OCI-LY3 (cell line): ENCODE measurements around the gene RPS6KA5.
A peak's percentile ranks its signal among the peaks of the same experiment; 100 is the strongest.
"Not testable (repeated sequence)": the region's sequence is repeated elsewhere in the genome, so short reads cannot be mapped to it uniquely, and the experiment has no call there.

Source experiments
- H2AFZ ChIP-seq: fragments of 200-600, 300-600 bp; shearing (Covaris generic); 2 replicates; pipeline ENCODE4 v1.6.0; 2014; ENCODE audit warnings: antibody characterized with exemption, low read depth, low read length
- H3K27ac ChIP-seq: fragments of 200-600, 300-600 bp; sonication (generic); 2 replicates; pipeline ENCODE4 v1.5.1; 2014; ENCODE audit warnings: mild to moderate bottlenecking, low read length, moderate library complexity, mixed read lengths
- H3K27me3 ChIP-seq: fragments of 200-600, 300-600 bp; sonication (generic); 2 replicates; pipeline ENCODE4 v1.6.1; 2014; ENCODE audit warnings: low read depth, low read length, mixed read lengths
- H3K36me3 ChIP-seq: fragments of 200-600, 300-600 bp; sonication (generic); replicated peaks from 2 replicates; pipeline ENCODE3; 2014; ENCODE audit warnings: low read depth, low read length, mixed read lengths
- H3K4me1 ChIP-seq: fragments of 300-600, 200-600 bp; sonication (generic); 2 replicates; pipeline ENCODE4 v1.6.1; 2014; ENCODE audit warnings: low read length, mixed read lengths
- H3K4me2 ChIP-seq: fragments of 200-600, 300-600 bp; sonication (generic); 2 replicates; pipeline ENCODE4 v1.6.1; 2014; ENCODE audit warnings: low read length, mixed read lengths
- H3K4me3 ChIP-seq: fragments of 300-600, 200-600 bp; sonication (generic); 2 replicates; pipeline ENCODE4 v1.5.1; 2014; ENCODE audit warnings: antibody characterized with exemption, mild to moderate bottlenecking, low read length, moderate library complexity
- H3K79me2 ChIP-seq: fragments of 300-600, 200-600 bp; shearing (Covaris generic); 2 replicates; pipeline ENCODE4 v1.6.1; 2014; ENCODE audit warnings: mild to moderate bottlenecking, low read length, mixed read lengths
- H3K9ac ChIP-seq: fragments of 300-600, 200-600 bp; shearing (Covaris generic); 2 replicates; pipeline ENCODE4 v1.6.0; 2014; ENCODE audit warnings: mild to moderate bottlenecking, low read length, moderate library complexity
- H3K9me3 ChIP-seq: fragments of 200-600, 300-600 bp; shearing (Covaris generic); 2 replicates; pipeline ENCODE4 v1.6.1; 2014; ENCODE audit warnings: low read length, mixed read lengths; ENCODE audit not compliant: insufficient read depth
- H4K20me1 ChIP-seq: fragments of 200-600, 300-600 bp; sonication (generic); 2 replicates; pipeline ENCODE4 v1.6.1; 2016; ENCODE audit warnings: low read length, mixed read lengths; ENCODE audit not compliant: insufficient read depth
- EZH2phosphoT487 ChIP-seq: fragments of 200-600 bp; shearing (Covaris generic); IDR thresholded peaks from 2 replicates; pipeline ENCODE4 v1.6.1; 2018; ENCODE audit warnings: antibody characterized with exemption, mixed run types, low read depth
- TF ChIP-seq, protein P1 (sequence below): fragments of 200-600, 300-600 bp; sonication (generic); IDR thresholded peaks from 2 replicates; pipeline ENCODE4 v1.5.1; 2014; ENCODE audit warnings: antibody characterized with exemption, low read length, low read depth

The RPS6KA5 gene

DNA sequence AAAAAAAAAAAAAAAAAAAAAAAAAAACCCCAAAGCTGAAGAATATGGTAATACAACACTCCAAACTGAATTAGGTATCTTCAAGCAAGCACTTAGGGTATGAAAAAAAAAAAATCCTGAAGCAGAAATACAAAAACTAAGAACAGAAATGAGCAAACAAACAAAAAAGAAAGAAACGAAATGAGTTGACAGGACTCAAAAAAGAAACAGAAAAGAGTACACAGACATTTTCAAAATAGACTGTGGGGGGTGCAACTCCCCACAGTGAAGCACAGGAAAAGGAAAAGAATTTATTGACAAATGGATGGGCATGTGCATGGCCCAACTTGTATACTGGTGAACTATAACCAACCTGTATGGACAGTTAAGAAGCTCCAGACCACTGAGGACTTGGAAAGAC, 24.6 kb downstream of the RPS6KA5 start:
- H3K4me1 ChIP-seq: peaks cover 19% of the 10 kb centered on the region
- H3K4me2 ChIP-seq: peak overlapping the region; percentile 10; the same call in 1 of the 2 replicates
- no peak overlapping the region for H3K4me3 ChIP-seq
- H3K9ac ChIP-seq: no peak overlapping the region
- 0 out of 2 replicates have a peak, but pooled peaks cover 3% of the 10 kb centered on the region for H4K20me1 ChIP-seq
- H2AFZ ChIP-seq: no peak overlapping the region
- no peak for TF ChIP-seq EZH2phosphoT487
- TF ChIP-seq, protein P1, sequence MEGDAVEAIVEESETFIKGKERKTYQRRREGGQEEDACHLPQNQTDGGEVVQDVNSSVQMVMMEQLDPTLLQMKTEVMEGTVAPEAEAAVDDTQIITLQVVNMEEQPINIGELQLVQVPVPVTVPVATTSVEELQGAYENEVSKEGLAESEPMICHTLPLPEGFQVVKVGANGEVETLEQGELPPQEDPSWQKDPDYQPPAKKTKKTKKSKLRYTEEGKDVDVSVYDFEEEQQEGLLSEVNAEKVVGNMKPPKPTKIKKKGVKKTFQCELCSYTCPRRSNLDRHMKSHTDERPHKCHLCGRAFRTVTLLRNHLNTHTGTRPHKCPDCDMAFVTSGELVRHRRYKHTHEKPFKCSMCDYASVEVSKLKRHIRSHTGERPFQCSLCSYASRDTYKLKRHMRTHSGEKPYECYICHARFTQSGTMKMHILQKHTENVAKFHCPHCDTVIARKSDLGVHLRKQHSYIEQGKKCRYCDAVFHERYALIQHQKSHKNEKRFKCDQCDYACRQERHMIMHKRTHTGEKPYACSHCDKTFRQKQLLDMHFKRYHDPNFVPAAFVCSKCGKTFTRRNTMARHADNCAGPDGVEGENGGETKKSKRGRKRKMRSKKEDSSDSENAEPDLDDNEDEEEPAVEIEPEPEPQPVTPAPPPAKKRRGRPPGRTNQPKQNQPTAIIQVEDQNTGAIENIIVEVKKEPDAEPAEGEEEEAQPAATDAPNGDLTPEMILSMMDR: no peak
- H3K9me3 ChIP-seq: no peaks in the 10 kb centered on the region
- H3K79me2 ChIP-seq: peaks cover 8% of the 10 kb centered on the region; the same call in 1 of the 2 replicates
- H3K27me3 ChIP-seq: no peaks in the 10 kb centered on the region
- H3K27ac ChIP-seq: 0 out of 2 replicates have a peak overlapping the region, but pooled peaks have one; percentile 7
- H3K36me3 ChIP-seq: no peaks in the 10 kb centered on the region

DNA sequence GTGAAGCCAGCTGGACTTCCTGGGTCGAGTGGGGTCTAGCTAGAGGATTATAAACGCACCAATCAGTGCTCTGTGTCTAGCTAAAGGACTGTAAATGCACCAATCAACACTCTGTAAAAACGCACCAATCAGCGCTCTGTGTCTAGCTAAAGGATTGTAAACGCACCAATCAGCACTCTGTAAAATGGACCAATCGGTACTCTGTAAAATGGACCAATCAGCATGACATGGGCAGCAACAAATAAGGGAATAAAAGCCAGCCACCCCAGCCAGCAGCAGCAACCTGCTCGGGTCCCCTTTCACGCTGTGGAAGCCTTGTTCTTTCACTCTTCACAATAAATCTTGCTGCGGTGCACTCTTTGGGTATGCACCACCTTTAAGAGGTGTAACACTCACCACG, 26.1 kb downstream of the RPS6KA5 start:
- H3K4me2 ChIP-seq, H2AFZ ChIP-seq, H3K36me3 ChIP-seq, H3K4me3 ChIP-seq, H3K9me3 ChIP-seq, H3K27me3 ChIP-seq, H3K27ac ChIP-seq, H3K9ac ChIP-seq, H4K20me1 ChIP-seq: not testable (repeated sequence)
- peaks cover 15% of the 10 kb centered on the region for H3K79me2 ChIP-seq
- peaks cover 26% of the 10 kb centered on the region for H3K4me1 ChIP-seq

DNA sequence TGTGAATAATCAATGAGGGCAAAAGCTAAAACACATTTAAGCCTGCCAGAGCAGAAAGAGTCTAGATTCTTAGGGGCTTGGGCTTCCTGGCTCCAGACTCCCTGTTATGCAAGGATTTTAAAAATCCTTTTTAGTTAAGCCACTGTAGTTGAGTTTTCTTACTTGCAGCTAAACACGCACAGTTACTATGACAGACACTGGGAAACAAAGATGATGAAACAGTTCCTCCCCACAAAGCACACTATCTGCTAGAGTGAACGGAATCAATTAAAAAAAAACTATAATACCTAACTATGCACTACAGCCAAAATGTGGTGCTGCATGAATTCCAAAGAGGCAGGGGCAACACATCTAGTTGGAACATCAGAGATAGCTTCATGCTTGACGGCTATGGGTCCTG, 28.2 kb downstream of the RPS6KA5 start:
- Histone ChIP-seq H3K9me3 (no peaks in the 10 kb centered on the region), H3K79me2 (peaks cover 11% of the 10 kb centered on the region), H2AFZ (no peak overlapping the region), H4K20me1 (no peaks in the 10 kb centered on the region), H3K4me2 (no peak overlapping the region), H3K9ac (no peak overlapping the region), H3K27me3 (no peaks in the 10 kb centered on the region), H3K4me3 (no peak overlapping the region), H3K4me1 (peaks cover 26% of the 10 kb centered on the region), H3K27ac (no peak overlapping the region), H3K36me3 (no peaks in the 10 kb centered on the region)
- no peak for TF ChIP-seq EZH2phosphoT487
- TF ChIP-seq, protein P1: no peak

DNA sequence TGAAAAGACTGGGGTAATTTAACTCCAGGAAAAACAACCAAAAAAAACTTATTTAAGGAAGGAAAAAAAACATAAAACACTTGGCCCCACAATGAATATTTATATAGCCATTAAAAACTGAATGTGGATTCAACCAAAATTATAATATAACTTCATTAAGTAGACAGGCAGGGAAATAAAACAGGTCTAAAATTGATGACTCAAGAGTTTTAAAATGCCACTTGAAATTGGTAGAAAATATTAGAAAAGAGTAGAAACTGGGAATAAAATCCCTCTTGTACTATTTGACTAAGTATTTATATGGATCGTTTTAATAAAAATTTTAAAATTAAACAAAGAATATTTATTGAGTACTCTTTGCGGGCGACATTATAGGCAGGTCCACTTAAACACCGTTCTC, 28.8 kb downstream of the RPS6KA5 start:
- no peak overlapping the region for H2AFZ ChIP-seq
- no peaks in the 10 kb centered on the region for H3K27me3 ChIP-seq
- no peak overlapping the region for H3K4me3 ChIP-seq
- no peak overlapping the region for H3K27ac ChIP-seq
- H3K36me3 ChIP-seq: no peaks in the 10 kb centered on the region
- TF ChIP-seq, protein P1: no peak
- no peak for TF ChIP-seq EZH2phosphoT487
- H3K4me1 ChIP-seq: peaks cover 27% of the 10 kb centered on the region
- H3K9ac ChIP-seq: no peak overlapping the region
- no peaks in the 10 kb centered on the region for H4K20me1 ChIP-seq
- H3K9me3 ChIP-seq: no peaks in the 10 kb centered on the region
- H3K79me2 ChIP-seq: peaks cover 11% of the 10 kb centered on the region
- H3K4me2 ChIP-seq: no peak overlapping the region
